Activated naive CD4-positive, alpha-beta T cell (primary cell): ENCODE measurements around the gene PLEKHA8.

ENCODE experiments used
- DNase-seq, 4 experiments: peaks; one replicate each; lab custom pipeline; 2025; lab: John Stamatoyannopoulos, UW

The PLEKHA8 gene

DNA sequence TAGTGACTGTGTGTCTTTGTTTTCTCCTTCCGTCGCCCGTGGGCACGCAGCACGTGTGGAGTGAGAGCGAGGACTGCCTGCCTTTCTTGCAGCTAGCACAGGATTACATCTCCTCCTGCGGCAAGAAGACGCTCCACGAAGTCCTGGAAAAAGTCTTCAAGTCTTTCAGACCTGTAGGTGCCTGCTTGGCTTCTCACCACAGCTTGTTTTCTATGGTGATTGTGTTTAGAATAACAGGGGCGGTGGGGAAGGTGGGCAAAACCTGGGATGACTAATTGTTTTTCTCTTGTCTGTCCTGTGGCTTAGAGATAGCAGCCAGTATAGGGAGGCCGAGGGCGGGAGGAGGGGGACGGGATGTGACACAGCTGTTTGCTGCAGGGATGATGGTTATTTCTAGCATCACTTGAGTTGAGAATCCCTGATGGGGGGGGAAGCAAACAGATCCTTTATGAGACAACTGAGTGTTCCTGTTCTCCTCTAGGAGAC lies 118.0 kb downstream of the PLEKHA8 start:
- DNase-seq = no peak

DNA sequence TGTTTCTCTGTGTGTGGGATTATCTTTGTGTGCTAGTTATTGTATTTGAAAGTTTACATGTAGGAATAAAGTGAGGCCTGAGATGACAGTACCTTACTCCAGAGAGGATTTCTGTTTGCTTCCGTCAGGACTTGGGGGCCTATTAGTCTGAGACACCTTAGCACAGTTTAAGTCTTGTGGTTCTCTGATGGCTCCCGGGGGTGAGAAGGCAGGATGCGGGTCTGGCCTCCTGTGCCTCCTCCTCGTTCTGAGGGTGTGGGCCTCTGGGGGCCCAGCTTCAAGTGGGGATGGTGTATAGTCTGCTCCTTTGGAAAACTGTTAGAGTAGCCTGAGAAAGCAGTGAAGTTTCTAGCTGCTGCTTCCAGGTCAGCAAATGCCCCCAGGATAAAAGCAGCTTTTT lies 119.0 kb downstream of the PLEKHA8 start:
- DNase-seq = no peak

- no peak for DNase-seq
Observed at GRCh38 chr7:30147785-30148184, 119.6 kb downstream of the PLEKHA8 start.

- DNase-seq = no peak
Observed at GRCh38 chr7:30148426-30148825, 120.2 kb downstream of the PLEKHA8 start.

DNA sequence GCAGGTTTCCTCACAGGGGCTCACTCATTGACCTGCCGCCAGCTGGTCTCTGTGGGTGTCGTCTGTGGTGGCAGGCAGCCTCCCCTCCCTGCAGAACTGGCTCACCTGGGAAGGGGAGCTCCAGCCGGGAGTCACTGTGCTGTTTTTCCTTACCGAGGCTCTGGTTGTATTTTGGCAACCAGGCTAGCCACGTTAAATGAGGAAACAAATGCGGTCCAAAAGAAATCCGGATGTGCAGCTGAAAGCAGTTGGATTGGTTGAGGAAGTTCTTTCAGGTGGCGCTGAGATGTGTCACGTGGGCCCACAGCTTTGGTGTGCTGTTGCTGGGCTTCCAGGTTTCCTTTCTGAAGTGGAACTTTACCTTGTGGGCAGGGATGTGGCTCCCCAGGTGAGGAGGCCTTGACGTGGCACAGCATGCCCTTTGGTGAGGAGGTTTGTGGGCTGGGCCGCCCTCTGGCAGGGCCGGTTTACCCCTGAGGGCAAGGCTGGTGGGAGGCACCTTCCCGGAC lies 120.8 kb downstream of the PLEKHA8 start:
- peak in 1 of 4 experiments; percentile 16 for DNase-seq

DNA sequence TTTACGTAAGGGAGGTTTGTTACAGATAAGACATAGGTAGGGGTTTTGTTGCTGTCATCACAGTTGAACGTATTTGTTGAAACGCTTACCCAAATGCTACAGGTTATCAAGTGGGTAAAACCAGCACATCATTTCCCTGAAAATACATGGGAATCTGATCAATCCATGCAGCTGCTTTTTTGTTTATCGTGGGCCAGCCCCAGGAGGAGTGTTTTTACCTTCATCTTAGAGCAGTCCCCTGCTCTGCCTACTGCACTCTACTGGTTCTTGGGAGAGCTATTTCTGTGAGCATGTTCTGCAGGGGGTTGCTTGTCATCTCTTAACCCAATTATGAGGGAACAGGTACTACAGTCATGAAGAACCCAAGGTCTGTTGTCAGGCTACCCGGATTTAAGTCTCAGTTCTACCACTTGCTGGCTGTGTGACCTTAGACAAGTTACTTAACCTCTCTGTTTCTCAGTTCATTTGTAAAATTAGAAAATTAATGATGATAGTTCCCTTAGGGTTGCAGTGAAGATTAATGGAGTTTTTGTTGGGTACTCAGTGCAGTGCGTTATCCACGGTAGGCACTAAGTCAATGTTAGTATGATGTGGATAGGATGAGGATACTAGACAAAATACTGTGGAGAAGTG lies 121.5 kb downstream of the PLEKHA8 start:
- no peak for DNase-seq

DNA sequence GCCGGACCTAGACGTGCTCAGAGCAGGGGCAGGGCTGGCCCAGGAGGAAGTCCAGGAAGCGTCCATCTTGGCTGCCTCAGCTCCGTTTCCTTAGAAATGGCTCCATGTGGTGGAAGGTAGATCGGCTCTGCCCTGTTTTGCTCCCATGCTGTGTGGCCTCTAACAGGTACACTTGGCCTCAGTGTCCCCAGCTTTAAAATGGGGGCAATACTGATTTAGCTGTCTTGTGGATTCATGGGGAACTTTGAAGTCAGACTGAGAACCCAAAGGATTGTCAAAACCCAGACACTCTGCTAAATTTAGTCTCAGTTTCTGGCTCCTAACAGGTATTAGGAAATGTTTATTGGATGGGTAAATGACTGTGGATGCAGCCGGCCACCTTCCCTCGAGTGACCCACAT lies 122.5 kb downstream of the PLEKHA8 start:
- no peak for DNase-seq

DNA sequence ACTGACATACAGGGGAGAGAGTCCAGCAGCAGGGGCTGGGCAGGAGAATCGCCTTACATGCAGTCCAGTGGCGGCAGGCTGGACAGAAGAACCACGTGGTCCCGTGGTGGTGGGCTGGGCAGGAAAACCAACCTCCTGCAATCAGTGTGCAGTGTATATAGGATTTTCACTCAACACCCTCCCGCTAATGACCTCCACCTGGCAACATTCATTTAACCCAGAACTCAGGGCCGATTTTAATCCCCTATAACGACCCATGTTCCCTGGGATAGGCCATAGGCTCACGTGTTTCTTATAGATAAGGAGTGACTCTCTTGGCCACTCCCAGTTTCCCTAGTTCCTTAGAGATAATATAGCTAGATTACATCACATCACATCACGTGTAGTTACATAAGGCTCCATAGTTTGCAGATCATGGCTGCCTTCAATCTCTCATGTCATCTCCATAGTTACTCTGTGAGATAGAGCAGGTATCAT lies 125.9 kb downstream of the PLEKHA8 start:
- no peak for DNase-seq

DNA sequence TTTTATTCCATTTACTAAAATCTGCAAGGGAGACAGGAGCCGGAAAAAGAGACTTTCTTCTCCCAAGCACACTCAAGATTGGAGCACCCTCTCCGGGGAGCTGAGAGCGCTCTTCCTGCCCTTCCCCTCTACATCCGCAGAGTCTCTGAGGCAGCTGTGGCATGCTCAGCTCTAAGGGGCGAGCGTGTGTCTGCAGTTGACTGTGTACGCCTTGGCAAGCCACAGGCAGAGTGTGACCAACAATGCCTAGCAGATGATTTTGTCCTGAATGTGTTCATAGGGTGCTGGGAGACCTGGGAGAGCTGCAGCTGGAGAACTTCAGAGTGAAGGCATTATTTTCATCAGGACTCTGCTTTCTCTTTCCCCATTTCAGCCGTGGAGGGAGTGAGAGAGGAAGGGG lies 127.3 kb downstream of the PLEKHA8 start:
- no peak for DNase-seq

- DNase-seq = peak in 1 of 4 experiments; percentile 17
Observed at GRCh38 chr7:30157204-30157603, 129.0 kb downstream of the PLEKHA8 start.

GRCh38 chr7:30159163-30159562 lies 131.0 kb downstream of the PLEKHA8 start:
- no peak for DNase-seq

DNA sequence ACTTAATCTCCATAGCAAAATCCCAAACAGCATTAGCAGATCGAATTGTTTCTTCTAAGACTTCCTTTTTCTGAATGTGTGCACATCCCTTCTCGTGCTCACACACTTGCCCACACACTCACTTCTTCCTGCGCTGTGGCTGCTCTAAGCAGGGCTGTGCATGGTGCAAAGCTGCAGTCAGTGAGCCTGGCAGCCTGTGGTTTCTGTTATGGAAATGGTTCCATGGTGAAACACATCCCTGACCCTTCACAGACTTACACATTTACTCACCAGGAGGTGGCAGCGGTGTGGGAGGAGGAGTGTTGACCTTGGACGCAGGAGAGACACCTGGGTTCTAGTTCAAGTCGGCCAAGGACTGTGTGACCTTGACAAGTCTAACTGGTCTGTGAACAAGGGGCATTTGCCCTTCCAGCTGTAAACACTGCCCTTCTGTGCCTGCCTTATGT lies 131.5 kb downstream of the PLEKHA8 start:
- DNase-seq = no peak

DNA sequence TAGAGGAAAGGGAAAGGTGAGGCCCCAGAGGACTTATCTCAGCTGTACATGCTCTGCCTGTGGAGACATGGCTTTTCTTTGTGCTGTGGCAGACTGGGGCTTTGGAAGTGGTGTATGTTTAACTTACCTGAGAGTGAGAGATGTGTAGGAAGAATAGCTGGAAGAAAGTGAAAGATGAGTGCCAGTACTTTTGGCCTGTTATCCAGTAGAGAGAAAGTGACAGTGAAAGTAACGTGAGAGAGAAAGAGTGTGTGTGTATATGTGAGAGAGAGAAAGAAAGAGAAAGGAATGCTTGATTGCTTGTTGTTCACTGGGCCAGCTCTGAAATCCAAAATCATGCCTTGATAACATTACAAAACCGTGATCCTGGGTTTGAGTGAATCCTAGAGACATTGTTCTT lies 132.1 kb downstream of the PLEKHA8 start:
- no peak for DNase-seq

- no peak for DNase-seq
Observed at GRCh38 chr7:30162133-30162532, 133.9 kb downstream of the PLEKHA8 start.

DNA sequence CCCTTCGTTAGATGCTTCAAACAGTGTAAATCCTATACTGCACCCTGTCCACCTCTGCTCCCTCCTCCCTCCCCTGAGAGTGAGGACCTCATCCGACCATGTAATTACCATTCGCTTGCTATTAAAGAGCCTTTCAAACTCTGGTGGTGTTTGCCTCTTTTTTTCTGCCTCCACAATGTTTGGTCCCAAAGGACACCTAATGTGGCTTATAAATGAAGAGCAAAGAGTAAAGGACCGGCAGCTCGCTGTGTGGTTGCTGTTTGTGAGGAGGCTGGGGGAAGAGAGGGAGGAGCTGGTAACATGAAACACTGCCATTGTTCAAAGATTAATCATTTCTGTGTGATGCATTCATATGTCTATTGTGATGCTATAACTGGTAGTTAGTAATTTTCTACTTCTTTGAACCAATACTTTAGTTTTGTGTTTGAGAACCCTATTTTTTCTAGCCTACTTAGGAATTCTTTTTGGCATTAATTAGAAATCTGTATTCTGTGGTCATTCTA lies 134.5 kb downstream of the PLEKHA8 start:
- DNase-seq = no peak

DNA sequence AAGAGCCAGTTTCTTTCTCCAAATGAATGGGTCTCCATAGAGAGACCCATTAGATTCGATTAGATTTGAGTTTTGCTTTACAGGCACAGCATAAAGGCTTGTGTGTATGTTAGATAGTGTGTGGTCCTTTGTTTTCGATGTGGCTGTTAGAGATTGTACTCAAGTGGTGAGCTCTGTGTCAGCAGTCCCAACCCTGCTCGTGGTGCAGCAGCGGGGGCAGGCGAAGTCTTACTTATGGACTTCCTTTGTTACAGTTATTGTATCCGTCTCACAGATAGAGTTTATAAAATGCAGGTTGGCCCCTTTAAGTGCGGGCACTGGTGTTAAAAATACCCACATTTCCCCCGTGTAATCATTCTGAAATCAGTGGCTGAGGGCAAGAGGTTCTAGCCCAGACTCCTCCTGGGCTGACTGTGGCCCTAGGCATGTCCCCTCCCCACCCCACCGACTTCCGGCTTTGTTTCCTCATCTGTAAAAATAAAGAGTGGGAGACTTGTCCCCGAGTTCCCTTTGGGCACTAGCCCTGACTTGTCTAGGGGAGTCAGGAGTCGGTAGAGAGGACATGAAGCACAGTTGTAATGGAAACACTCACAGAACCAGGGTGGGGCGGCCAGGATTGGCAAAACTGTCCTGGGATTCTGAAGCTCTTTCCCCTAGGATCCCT lies 135.2 kb downstream of the PLEKHA8 start:
- no peak for DNase-seq

GRCh38 chr7:30164567-30164966 lies 136.4 kb downstream of the PLEKHA8 start:
- no peak for DNase-seq

DNA sequence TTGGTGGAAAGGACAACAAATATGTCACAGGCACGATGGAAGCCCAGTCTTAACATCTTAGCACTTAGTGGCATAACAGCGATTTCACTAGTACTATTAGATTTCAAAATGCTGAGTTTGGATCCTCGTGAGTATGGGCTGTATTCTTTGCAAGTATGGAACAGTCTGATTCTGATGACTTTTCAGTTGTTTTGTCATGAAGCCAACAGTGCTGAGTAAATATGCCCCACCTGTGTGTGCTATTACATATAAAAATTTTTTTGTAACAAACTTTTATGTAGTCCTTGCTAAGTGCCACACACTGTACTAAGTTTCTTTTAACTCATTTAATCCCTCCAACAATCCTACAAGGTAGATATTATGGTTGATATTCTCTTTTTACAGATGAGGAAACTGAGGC lies 137.4 kb downstream of the PLEKHA8 start:
- DNase-seq = no peak

GRCh38 chr7:30166155-30166840 lies 138.1 kb downstream of the PLEKHA8 start:
- DNase-seq = no peak

GRCh38 chr7:30166841-30167235 lies 138.6 kb downstream of the PLEKHA8 start:
- no peak for DNase-seq

- no peak for DNase-seq
Observed at GRCh38 chr7:30167901-30168300, 139.7 kb downstream of the PLEKHA8 start.

- no peak for DNase-seq
Observed at GRCh38 chr7:30168835-30169573, 140.8 kb downstream of the PLEKHA8 start.
